NCI-H2171 treated with DMSO at 0.1 percent for 48 hours (cell line): Measurements from ENCODE around the gene APOL5.
"Not testable (repeated sequence)": the region's sequence is repeated elsewhere in the genome, so short reads cannot be mapped to it uniquely, and the experiment has no call there.

Experiments
- DNase-seq: peaks from one replicate; lab custom pipeline; 2025; lab: John Stamatoyannopoulos, UW

The APOL5 gene

GRCh38 chr22:35711336-35711735 is 6.3 kb upstream of the APOL5 start:
- DNase-seq, result no peak

DNA sequence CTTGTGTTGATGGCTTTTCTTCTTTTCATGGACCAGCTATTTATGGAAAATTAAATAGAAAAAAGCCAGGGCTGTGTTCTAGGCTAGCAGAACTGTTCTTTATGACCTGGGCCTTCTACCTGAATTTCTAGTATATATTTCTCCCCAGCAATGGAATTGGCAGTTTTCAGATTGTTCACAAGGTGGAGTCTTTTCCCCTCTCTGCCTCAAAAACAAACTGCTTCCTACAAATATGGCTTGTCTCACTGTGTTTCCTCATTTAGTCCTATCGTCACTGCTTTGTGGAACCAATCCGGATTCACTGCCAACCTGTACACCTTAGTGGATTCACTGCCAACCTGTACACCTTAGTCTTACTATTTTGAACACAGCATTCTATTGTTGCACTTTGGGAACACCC is 5.0 kb upstream of the APOL5 start:
- no peak for DNase-seq

DNA sequence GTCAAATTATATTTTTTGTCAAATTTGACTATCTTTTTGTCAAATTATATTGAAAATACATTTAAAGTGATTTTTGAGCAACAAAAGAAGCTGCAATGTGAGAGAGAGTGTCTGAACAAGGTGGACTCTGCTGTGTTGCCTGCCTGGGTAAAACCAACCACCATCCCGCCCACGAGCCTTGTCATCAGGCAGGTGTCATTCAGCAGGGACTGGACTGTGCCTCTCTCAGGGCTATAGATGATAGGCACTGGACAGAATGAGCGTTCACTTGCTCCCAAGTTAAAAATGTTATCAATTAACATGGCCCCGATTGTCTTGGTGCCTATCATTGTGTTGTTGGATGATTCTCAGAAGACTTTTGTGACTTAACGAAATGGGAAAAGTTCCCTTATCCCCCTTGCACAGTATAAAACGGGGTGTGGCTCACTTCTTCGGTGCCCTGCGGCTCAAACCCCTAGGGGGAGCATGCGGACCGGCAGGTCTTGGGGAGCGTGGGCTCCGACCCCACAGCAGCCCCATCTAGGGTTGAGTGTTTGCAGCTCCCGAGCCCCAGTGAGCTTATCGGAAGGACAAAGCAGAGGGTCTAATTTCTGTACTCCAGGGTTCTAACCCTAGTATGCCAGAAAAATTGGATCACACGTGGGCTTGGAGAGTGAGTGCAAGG is 1.7 kb downstream of the APOL5 start:
- DNase-seq, result no peak

- DNase-seq, result no peak
Observed at GRCh38 chr22:35721960-35722359, 4.3 kb downstream of the APOL5 start.

DNA sequence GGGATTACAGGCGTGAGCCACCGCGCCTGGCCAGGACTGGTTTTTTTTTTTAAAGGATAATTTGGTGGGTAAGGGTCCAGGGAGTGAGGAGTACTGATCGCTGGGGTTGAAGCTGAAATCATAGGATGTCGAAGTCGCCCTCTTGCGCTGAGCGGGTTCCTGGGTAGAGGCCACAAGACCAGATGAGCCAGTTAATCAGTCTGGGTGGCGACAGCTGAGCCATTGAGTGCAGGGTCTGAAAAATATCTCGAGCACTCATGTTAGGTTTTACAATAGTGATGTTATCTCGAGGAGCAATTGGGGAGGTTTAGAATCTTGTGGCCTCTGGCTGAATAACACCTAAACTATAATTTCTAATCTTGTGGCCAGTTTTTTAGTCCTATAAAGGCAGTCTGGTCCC is 7.8 kb downstream of the APOL5 start:
- DNase-seq, result no peak

GRCh38 chr22:35726398-35726797 is 8.7 kb downstream of the APOL5 start:
- no peak for DNase-seq

- no peak for DNase-seq
Observed at GRCh38 chr22:35726933-35727332, 9.3 kb downstream of the APOL5 start.

GRCh38 chr22:35727436-35727835 is 9.8 kb downstream of the APOL5 start:
- DNase-seq, result no peak

GRCh38 chr22:35728639-35729308 is 11.1 kb downstream of the APOL5 start:
- DNase-seq, result peak; percentile 93

- peak; percentile 69 for DNase-seq
Observed at GRCh38 chr22:35729309-35729698, 11.6 kb downstream of the APOL5 start.

DNA sequence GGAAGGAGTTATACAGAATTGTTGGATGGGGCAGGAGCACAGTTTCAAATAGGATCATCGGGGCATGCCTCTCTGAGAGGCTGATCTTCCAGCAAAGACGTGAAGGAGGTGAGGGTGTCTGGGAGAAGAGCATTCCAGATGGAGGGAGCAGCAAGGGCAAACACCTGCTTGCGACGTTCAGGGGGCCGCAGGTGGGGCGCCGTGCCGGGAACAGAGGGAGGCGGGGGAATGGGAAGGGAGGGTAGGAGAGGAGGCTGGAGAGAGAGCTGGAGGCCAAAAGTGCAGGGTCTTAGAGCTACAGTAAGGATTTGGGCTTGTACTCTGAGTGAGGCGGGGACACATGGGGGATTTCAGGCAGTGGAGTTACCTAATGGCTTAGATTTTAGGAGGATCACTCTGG is 13.6 kb downstream of the APOL5 start:
- DNase-seq, result peak; percentile 76

GRCh38 chr22:35732116-35732515 is 14.4 kb downstream of the APOL5 start:
- no peak for DNase-seq

GRCh38 chr22:35733036-35733435 is 15.4 kb downstream of the APOL5 start:
- DNase-seq, result no peak

DNA sequence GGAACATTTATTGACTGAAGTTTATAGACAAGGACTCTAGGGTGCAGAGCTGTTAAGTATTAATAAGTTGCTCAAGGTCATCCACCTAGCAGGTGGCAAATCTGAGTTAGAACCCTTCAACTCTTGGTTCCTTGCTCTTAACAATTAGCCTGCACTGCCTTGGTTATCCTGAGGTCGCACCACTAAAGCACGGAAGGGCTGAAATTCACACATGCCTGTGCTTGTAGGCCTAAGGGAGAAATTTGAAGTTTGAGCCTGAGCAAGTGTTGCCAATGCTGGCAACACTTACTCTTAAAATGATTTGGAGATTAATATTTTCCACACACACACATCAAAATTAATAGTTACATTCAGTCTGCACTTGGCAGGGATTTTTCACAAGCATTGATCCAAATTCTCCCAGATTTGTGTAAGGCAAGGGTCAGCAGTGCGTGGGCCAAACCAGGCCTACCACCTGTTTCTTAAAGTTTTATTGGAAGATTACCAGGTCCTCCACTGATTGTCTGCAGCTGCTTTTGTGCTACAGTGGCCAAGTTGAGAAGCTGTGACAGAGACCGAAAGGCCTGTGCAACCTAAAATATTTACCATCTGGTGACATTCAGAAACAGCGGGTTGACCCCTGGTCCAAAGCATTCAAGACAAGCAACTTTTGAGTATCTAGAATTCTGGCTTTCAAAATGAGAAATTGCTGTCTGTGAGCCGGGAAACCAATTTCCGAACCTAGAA is 16.3 kb downstream of the APOL5 start:
- no peak for DNase-seq

DNA sequence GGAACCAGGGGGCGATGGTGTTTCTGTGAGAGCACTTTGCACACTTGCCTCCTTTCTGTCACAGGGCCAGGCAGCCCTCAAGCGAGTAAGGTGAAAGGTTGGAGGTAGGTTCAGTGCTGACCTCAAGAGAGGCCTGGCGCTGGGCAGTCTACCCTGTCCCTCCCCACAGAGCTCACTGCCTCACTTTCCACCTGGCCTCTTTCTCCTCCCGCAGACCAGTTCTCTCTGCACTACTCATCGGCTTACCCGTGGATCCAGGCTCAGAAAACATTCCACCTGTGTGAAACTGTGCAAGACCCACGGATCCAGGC is 16.8 kb downstream of the APOL5 start:
- DNase-seq, result no peak

GRCh38 chr22:35735542-35735941 is 17.9 kb downstream of the APOL5 start:
- DNase-seq, result no peak

- DNase-seq, result no peak
Observed at GRCh38 chr22:35736166-35736565, 18.5 kb downstream of the APOL5 start.

- DNase-seq, result no peak
Observed at GRCh38 chr22:35736701-35737100, 19.0 kb downstream of the APOL5 start.

- not testable (repeated sequence) for DNase-seq
Observed at GRCh38 chr22:35737886-35738285, 20.2 kb downstream of the APOL5 start.

GRCh38 chr22:35739076-35739930 is 21.6 kb downstream of the APOL5 start:
- no peak for DNase-seq

GRCh38 chr22:35739931-35740380 is 22.3 kb downstream of the APOL5 start:
- no peak for DNase-seq

DNA sequence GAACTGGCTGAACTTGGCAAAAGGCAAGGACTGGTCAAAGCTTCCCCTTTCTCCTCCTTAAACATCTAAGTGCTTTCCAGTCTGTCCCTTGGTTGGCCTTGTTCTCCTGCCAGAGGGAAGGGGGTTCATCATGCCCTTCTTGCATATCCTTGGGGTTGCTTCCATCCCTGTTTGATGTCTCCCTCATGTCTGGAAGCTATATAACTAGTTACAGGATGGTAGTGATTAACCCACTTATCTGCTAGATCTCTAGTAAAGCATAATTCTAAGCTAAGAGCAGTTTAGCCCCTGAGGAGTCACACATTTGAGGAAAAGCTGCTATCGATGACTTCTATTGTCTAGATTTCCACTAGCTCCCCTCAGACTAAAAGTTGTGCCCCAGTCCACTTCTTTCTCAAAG is 22.9 kb downstream of the APOL5 start:
- DNase-seq, result no peak
